Smooth muscle cell of trachea (primary cell): ENCODE results near the gene C3. TPM values are rescaled to one million over a fixed set of nuclear protein-coding genes. Genes with fewer than 3 reads are reported as not detected.

Experiments
- total RNA-seq: library from RNA; depleted of rRNA; stranded (reverse); fragments of >200 nt; gene quantifications from 2 replicates; pipeline ENCODE4 v1.2.1, GENCODE V29; 2014

C3 gene
- total RNA-seq, result 3.1 and 42.7 TPM in 2 replicates

GRCh38 chr19:6720369-6721137 lies at the start of gene C3:
TSS of gene C3 (minus strand) at chr19:6720650. CDS start at chr19:6720589, 61 bp downstream.

GRCh38 chr19:6767357-6768235 lies 47.1 kb upstream of the C3 start, which contains the start of gene SH2D3A:
TSS of gene SH2D3A (minus strand) at chr19:6767435. CDS start at chr19:6763748, 3,687 bp downstream.

GRCh38 chr19:6739390-6739882 lies 19.0 kb upstream of the C3 start, which contains the start of gene TRIP10:
TSS of gene TRIP10 (plus strand) at chr19:6739680. CDS start at chr19:6739762, 82 bp downstream.

GRCh38 chr19:6737284-6737872 lies 16.9 kb upstream of the C3 start, which contains the start of gene GPR108:
TSS of gene GPR108 (minus strand) at chr19:6737580. CDS start at chr19:6737576, 4 bp downstream.

Other genes with a start within 250 kb of the C3 start
- not detected in 2 replicates for gene DENND1C, start 238.9 kb downstream of the C3 start, total RNA-seq
- gene TUBB4A, start 218.3 kb downstream of the C3 start, total RNA-seq, result not detected in 2 replicates
- under 0.01 and 1.3 TPM in 2 replicates for gene TNFSF9, start 189.6 kb downstream of the C3 start, total RNA-seq
- gene CD70, start 129.5 kb downstream of the C3 start, total RNA-seq, result not detected in 2 replicates
- 0.17 TPM in 1 of 2 replicates, not detected in the other for gene TNFSF14, start 50.5 kb downstream of the C3 start, total RNA-seq
- 44.1 and 55.1 TPM in 2 replicates for gene GPR108, start 16.9 kb upstream of the C3 start, total RNA-seq
- 35.8 and 57.6 TPM in 2 replicates for gene TRIP10, start 19.0 kb upstream of the C3 start, total RNA-seq
- 0.15 TPM in 1 of 2 replicates, not detected in the other for gene SH2D3A, start 46.8 kb upstream of the C3 start, total RNA-seq
- gene VAV1, start 52.1 kb upstream of the C3 start, total RNA-seq, result not detected in 2 replicates
- 0.17 TPM in 1 of 2 replicates, not detected in the other for gene ADGRE1, start 166.9 kb upstream of the C3 start, total RNA-seq